NCI-H2227 (cell line): Measurements from ENCODE around the gene ASB1.

ENCODE experiments used
- DNase-seq: peaks from one replicate; lab custom pipeline; 2025; ENCODE audit not compliant: unreplicated experiment; lab: John Stamatoyannopoulos, UW

The ASB1 gene, protein sequence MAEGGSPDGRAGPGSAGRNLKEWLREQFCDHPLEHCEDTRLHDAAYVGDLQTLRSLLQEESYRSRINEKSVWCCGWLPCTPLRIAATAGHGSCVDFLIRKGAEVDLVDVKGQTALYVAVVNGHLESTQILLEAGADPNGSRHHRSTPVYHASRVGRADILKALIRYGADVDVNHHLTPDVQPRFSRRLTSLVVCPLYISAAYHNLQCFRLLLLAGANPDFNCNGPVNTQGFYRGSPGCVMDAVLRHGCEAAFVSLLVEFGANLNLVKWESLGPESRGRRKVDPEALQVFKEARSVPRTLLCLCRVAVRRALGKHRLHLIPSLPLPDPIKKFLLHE

DNA sequence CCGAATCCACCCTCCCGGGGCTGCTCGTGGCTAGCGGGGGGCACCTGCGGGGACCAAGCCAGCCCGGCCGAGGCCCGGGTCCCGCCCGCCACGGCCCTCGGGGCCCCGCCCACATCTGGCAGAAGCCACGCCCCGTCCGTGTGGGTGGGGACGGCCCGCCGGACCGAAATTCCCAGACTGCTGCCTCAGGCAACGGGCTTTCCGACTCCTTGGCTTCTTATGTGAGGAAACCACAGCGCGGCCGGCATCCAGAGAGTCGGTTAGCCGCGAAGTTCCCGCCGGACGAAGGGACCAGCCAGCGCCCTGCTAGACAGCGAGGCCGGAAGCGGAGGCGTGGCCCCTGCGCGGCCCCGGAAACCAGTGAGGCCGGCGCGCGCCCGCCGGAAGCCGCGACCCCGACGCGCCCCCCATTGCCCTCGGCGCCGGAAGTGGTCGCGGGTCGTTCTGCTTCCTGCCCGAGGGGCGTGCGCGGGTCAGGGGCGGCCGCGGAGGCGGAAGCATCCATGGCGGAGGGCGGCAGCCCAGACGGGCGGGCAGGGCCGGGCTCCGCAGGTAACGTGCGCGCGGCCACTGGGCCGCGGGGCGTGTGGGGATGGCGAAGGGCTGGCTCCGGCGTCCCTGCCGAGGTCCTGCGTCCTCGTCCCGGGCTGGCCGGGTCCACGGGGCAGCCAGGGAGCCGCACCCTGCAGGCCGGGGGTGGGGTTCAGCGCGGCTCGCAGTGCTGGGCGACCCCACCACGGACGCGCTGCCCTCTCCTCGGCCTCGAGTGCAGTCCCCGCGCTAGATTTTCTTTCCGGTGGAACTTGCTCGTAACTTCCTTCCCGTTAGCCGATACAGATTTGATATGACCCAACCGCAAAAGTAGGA, at the start of gene ASB1:
ASB1 (plus strand) TSS at position 360 of the 867 bp plus-strand sequence; CDS start at position 504, 144 bp downstream.
- peak; percentile 94 for DNase-seq

DNA sequence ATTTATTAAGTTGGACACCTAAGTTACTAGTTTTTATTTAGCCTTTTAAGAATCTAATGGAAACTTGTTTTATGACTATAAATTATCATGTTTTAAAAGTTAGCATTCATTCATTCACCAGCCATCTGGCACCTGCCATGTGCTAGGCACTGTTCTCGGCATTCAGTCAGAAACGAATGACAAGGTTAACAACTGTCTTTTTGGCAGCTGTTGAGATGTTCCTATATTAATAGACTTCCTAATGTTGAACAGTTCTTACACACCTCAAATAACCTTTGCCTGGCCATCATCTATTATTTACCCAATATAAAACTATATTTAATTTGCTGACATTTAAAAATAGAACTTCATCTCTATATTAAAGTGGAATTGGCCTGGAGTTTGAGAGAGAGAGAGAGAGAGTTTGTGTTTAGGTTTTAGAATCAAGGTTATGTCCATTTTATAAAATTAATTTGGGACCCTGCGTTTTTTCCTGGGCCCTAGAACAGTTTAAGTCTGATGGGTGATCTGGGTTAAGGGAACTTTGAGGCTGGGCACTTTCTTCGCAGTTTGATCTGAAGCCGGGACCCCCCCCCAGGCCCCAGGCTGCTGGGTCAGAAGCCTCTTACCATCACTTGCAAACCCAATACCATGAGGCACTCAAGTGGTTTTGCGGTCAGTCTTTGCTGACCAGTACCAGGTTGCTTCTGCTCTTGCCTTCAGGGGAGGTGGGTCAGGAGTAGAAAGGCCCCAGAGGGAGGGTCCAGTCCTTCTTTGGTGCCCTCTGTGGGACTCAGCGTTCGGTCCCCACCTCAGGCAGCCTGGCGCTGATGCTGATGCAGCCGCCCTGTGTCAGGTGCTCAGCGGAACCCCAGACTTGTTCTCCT, 48.3 kb upstream of the ASB1 start:
- DNase-seq, result no peak

DNA sequence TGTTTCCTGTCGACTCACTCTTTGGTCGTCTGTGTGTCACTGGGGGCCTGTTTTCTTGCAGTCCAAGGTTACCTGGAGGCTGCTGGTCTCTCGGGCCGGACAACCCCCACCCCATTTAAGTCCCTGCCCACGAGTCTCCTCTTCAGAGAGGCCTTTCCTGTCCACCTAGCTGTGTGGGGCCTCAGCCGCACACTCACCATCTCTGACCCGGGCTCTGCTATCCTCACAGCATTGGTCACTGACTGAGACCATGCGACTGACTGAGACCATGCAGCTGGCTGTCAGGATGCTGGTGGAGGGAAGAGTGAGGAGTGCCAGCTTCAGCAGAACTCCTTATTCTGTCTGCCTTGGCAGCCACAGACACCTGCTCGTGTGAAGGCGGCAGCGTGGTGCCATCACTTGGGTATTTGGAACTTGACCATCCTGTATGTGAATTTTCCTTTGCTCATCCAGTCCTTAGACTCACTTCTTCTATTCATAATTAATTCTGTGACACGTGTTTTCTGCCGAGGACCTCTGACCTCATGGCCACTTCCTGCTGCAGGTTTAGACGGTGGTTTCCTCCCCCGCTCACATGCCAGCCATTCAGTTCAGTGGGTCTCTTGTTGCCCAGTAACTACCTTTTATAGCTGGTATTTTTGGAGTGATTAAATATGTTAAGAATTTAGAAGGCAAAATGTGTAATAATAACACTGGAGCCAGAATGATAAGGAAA, 47.5 kb upstream of the ASB1 start:
- no peak for DNase-seq

DNA sequence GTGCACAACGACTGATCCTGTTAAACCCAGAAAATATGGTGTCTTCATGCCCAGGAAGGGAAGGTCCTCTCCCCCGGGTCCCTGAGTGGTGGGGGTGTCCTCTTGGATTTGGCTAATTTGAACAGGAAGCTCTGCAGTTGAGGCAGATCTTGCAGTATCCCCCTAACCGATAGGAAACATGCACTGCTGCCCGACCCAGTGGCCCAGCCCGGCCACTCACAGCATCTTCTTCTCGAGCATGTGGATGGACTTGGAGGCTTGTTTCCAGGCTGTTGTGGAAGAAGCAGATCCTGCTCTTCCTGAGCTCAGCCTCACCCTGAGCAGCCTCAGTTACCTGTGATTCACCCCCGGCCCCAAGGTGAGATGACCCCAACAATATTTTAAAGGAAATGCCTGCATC, 46.4 kb upstream of the ASB1 start:
- DNase-seq, result no peak

DNA sequence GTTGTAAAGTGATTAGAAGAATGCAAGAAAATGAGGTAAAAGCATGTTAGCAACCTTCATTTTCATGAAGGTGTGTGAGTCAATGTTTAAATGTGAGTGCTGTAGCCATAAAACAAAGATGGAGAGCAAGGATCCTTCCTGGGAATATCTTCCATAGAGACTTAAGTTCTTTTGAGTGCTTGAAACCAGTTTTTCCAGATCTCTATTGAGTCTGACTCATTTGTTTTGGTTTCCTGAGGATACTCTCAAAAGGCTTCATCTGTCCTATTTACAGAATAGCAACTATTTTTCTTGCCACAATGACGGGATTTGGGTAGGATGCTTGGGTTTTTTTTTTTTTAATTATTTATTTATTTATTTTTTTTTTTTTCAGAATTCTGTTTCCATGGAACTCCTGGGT, 45.9 kb upstream of the ASB1 start:
- DNase-seq, result no peak

DNA sequence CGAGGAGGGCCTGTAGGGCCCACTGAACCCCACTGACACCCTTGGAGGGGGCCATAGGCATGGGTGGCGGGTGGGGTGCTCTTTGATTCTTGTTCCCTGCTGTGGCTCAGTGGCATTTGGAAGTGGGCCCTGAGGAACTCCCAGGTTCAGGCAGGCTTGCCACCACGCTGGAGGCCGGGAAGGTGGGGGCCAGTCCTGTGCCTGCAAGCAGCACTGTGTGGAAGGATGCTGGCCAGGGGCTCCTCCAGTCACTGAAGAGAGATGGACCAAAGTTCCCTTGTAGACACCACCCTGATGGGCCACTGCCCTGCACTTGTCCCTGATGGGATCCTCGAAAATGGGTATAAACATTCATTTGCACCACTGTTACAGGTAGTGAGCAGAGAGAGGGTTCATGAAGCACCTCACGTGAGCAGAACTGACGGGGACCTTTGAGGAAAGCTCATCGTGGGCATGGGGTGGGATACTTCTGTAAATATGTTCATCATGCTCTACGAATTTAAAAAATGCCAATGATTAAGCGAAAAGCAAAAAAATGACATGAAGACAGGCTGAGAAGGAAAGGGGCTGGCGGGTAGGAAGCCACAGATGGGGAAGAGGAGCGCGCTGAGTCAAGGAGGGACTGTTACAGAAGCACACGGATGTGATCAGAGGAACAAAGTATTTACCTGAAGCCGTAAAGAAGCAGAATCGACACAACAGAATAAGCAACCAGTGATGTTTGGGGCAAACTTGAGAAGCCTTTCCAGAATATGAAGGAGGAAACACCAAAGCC, 45.2 kb upstream of the ASB1 start:
- DNase-seq, result no peak

DNA sequence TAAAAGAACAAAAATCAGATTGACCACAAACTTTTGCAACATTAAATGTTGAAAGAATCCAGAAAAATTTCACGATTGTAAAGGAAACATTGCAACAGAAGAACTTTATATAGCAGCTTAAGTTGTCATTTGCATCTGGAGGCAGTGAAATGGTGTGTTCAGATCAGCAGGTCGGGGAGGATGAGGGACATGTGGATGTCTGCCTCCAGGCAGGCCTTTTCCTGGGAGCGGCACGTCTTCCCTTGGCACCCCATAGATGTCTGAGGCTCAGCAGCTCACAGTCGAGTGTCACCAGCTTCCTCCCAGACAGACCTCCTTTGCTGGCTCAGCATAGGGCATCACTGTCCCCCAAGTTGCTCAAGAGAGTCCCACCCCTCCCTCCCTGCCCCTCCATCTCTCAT, 44.3 kb upstream of the ASB1 start:
- no peak for DNase-seq

DNA sequence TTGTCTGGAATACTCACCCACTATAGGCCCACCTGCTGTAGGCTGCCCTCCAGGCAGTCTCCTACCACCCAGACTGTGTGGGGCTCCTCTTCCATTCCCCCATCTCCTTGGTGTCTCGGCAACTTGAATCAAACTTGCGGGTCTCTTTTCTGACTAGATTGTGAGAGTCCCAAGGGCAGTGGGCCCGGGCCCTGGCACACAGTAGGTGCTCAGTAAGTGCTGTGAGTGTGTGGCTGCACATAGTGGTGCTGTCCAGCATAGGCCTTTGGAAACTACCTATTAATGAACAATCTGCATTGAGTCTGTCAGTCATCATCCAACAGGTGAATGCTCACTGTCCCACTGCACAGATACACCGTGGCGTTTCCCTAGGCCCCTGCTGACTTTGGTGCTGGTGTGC, 43.6 kb upstream of the ASB1 start:
- DNase-seq, result no peak

DNA sequence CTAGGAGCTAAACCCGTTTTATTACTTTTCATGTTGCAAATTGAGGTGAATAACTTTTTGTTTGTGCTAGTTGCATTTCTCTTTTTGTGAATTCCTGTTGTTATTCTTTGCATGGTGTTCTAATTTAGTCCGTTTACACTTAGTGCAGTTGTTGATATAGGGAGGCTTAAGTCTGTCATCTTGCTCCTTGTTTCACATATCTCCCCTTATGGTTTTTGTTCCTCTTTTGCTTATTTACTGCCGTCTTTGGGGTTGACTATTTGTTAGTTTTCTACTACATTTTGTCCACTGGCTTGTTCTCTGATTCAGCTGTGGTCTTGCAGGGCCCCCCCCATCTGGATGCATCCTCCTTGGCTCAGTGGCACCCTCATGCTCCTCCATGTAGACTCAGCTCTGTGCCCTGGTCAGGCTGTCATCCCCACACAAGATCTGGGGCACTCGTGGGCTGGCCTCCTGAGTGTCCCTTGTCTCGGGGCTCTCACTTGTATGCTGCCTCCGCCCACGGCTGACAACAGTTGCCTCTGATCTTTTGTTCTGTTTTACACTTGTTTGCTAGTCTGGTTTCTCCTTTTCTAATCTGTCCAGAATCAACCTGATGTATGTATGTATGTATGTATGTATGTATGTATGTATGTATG, 42.9 kb upstream of the ASB1 start:
- DNase-seq, result no peak

DNA sequence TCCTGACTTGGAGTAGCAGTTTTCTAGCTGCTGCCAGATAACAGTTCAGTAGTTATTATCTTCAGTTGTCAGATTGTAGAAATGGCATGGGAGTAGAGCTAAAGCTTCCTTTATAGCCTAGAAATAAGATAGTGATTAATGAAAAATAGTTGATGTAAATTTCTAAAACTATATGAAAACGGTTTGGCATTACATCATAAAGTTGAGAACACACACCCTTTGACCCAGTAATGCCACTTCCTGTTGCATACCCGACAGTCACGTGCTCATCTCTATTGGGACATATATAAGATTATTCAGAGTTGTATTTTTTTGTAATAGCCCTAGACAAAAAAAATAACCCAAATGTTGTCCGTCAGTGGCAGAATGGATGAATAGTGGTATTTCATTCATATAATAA, 39.4 kb upstream of the ASB1 start:
- DNase-seq, result no peak

DNA sequence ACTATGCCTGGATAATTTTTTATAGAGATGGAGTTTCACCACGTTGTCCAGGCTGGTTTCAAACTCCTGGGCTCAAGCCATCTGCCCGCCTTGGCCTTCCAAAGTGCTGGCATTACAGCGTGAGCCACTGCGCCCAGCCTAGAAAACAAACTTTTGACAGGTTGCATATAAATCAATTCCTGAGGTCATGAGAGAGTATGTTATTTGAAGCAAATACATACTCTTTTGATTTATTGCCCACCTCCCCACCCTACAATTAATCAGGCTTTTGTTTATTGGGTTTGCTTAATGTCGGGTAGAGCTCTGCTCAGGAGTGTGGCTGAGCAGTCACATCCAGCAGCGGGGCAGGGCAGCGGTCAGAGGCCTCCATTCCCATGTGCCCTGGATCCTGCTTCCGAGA, 37.9 kb upstream of the ASB1 start:
- DNase-seq, result no peak

DNA sequence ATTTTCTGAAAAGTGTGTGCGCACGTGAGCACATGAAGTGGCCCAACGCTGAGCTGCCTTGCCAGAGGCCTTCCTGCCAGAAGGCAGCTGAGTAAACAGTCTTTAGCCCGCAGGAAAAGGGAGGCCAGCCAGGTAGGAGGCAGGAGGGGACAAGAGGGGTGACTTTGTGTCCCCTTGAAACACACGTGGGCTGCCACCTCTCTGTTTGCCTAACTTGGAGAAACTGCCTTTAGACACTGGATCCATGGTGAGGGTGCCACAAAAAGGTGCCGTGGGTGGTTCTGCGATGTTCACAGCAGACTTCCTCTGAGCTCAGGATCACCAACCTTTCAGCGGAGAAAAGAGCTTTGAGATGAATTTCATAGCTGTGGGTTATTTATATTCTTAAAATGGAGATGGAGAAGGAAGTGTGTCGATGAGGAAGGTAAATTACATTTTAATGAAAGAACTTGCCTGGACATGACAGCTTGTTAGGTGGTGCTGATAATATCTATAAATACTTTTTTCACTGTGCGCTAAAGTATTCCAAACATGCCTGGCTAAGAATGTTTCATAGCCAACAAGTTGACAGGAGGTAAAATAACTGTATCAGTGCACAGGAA, 36.6 kb upstream of the ASB1 start:
- DNase-seq, result no peak

DNA sequence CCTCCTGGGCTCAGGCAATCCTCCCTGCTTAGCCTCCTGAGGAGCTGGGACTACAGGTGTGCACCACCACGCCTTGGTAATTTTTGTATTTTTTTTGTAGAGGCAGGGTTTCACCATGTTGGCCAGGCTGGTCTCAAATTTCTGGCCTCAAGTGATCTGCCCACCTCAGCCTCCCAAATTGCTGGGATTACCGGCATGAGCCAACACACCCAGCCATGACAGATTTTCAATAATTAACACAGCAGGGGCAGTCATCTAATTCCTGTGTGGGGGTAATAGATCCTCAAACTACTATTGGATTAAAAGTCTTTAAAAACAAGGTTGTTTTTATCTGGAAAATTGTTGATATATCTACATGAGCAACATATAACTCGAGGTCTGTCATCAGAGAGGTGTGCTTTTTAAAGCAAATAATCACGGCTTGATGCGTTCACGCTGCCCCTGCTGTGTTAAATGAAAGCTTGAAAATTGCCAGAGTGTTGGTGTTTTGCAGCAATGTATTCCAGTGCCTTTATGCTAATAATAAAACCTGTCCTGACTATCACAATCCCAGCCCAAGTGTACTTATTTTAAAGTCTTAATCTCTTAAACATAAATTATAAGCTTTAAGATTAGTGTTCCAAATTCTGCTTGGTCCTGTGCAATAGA, 35.6 kb upstream of the ASB1 start:
- DNase-seq, result peak; percentile 71

DNA sequence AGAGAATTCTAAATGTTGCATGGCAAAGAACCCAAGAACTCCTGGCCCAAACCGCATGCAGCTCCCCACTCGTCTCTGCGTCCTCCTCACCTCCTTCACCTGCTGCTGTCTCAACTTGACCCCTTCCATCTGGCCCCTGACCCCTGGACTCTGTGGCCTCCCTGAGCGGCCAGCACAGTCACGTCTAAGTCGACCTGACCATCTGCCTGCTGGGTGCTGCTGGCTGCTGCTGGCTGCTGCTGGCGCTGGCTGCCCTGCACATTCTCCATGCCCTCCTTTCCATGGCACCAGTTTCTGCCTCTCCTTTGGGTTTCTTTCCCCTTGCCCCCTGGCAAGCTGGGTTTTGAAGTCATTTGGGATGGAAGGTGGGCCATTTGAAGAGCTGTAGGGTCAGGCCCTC, 30.1 kb upstream of the ASB1 start:
- DNase-seq, result no peak

DNA sequence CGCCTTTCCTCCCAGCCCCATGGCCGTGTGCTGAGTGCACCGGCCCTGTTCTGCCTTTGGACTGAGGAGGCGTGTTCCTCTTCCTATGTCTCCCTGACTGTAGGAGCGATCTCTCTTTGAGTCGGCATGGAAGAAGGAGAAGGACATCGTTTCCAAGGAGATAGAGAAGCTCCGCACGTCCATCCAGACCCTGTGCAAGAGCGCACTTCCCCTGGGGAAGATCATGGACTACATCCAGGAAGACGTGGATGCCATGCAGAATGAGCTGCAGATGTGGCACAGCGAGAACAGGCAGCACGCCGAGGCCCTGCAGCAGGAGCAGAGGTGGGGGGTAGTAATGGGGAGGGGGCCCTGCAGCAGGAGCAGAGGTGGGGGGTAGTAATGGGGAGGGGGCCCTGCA, 29.4 kb upstream of the ASB1 start:
- no peak for DNase-seq

DNA sequence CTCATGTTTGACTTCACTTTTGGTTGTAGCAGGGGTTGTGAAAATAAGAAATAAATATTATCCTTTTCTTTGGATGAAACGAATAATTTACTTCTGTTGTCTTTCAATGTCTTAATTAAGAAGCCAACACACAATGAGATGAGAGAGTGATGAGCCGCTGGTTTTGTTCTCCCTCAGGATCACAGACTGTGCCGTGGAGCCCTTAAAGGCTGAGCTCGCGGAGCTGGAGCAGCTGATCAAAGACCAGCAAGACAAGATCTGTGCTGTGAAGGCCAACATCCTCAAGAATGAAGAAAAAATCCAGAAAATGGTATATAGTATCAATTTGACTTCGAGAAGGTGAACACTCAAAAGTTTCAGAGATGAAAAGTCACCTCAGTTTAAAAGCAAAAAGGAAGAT, 28.1 kb upstream of the ASB1 start:
- no peak for DNase-seq

DNA sequence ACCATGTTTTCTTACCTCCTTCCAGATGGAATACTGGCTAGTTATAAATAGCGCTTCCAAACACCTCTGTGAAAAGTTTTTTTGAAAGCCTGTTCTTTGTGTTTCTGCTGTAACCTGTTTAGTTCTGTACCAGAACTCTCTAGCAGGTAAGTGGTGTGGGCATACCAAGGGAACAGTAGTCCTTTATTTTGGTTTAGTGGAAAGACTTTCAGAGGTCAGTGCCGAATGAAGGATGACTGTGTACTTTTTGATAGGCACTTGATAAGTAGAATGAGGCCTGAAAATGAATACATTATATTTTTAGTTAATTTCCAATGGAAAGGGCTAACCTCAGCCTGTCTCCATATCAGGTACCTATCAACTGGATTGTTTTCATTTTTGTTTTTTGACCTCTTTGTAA, 27.6 kb upstream of the ASB1 start:
- no peak for DNase-seq

DNA sequence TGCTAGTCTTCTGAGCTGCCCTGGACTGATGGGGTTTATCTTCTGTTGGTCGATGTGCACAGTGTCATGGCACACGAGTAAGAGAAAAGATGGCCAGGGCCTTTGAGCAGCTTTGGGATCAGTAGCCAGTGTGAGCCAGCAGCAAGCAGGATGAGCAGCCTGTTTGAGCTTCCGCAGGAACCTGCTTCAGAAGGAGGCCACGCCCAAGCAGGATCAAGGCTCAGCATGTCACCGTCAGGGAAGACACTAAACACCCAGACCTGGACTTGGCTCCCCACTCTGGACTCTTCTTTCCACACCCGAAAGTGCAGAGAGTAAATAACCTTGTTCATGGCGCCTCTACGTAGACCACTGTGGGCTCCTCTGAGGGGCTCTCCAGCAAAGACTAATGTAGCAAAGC, 25.2 kb upstream of the ASB1 start:
- no peak for DNase-seq
